Measurements from ENCODE around the gene CSTA. TPM values are rescaled to one million over a fixed set of nuclear protein-coding genes. Genes with fewer than 3 reads are reported as not detected.

CSTA gene
- total and polyA plus RNA-seq, 4 donors = 6.5 to 52.5 (median 31.4) TPM

DNA sequence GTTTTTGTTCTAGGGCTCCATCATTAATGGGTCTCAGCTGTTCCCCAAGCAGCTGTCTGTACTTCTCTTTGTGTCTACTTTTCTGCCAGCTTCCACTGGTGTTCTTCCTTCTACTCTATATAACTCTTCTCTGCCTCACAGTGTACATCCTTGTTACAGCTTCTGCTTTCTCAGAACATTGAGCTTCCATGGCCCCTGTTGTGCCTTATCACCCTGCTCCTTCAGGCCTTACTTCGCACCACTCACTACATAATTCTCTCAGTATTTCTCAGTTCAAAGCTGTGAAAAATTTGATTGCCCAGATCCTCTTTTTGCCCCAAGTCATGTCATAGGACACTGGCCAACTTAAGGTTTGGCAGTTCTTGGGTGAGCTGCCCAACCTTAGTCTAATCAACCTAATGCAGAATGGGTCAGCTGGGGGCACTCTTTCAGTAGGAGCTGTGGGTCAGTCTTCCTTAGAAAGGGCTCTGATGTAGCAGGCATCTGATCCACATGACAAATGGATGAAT lies 28.9 kb downstream of the CSTA start:
- H3K4me3 ChIP-seq = no peak overlapping the region
- 96 to 97% methylated on average over 1 of the region's 1 CpG for WGBS, 2 donors
- TF ChIP-seq, protein P1, sequence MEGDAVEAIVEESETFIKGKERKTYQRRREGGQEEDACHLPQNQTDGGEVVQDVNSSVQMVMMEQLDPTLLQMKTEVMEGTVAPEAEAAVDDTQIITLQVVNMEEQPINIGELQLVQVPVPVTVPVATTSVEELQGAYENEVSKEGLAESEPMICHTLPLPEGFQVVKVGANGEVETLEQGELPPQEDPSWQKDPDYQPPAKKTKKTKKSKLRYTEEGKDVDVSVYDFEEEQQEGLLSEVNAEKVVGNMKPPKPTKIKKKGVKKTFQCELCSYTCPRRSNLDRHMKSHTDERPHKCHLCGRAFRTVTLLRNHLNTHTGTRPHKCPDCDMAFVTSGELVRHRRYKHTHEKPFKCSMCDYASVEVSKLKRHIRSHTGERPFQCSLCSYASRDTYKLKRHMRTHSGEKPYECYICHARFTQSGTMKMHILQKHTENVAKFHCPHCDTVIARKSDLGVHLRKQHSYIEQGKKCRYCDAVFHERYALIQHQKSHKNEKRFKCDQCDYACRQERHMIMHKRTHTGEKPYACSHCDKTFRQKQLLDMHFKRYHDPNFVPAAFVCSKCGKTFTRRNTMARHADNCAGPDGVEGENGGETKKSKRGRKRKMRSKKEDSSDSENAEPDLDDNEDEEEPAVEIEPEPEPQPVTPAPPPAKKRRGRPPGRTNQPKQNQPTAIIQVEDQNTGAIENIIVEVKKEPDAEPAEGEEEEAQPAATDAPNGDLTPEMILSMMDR (IDR thresholded peaks at IDR 0.05; ENCODE audit: control extremely low read depth, extremely low read depth) = no peak

DNA sequence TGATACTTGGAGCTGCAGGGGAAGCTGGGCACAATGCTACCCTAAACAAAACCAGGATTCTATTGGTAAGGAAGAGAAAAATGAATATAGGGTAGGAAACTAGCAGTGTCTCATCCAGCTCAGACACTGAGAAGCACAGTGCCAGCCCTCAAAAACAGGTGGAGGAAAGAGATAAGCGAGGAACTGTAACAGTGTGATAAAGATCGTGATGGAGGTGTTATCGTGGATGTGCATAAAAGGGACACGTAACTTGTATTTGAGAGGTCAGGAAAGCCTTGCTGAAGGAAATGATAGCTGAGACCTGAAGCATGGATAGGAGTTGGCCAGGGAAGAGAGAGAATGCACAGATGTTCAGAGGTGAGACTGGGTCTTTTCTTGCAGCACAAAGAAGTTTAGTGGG lies 30.6 kb downstream of the CSTA start:
- TF ChIP-seq, protein P1 (IDR thresholded peaks at IDR 0.05; ENCODE audit: control extremely low read depth, extremely low read depth) = no peak
- no peak overlapping the region for H3K9ac ChIP-seq (ENCODE audit: insufficient read depth in 1 of 2, low read length in 2 of 2)
- DNase-seq (no peak), ATAC-seq (ENCODE audit: insufficient read depth, low FRiP score) (no peak)
- H3K27me3 ChIP-seq (ENCODE audit: control insufficient read depth in 3 of 3, insufficient read depth in 3 of 3, low read length in 2 of 3) = no peaks in the 10 kb centered on the region
- no peak overlapping the region for H3K27ac ChIP-seq (ENCODE audit: low read depth in 1 of 2, low read length in 1 of 2)
- H3K4me3 ChIP-seq = no peak overlapping the region
- no peaks in the 10 kb centered on the region for H3K9me3 ChIP-seq (ENCODE audit: control insufficient read depth in 4 of 4, insufficient read depth in 3 of 4, low read length in 3 of 4)
- WGBS, 2 donors = 25 to 69% methylated on average over 4 of the region's 4 CpGs
- no peaks in the 10 kb centered on the region for H3K4me1 ChIP-seq (ENCODE audit: control insufficient read depth in 5 of 5, insufficient read depth in 5 of 5, low read length in 5 of 5)
- H3K36me3 ChIP-seq (ENCODE audit: control insufficient read depth in 4 of 4, insufficient read depth in 4 of 4, low read length in 4 of 4) = peaks cover 0 to 7% (median 5%) of the 10 kb centered on the region in 4 donors

More for the DNA sequence above, 28.9 kb downstream of the CSTA start:
- H3K9ac ChIP-seq (ENCODE audit: insufficient read depth in 1 of 2, low read length in 2 of 2) = no peak overlapping the region
- DNase-seq = no peak
- no peaks in the 10 kb centered on the region for H3K9me3 ChIP-seq (ENCODE audit: control insufficient read depth in 4 of 4, insufficient read depth in 3 of 4, low read length in 3 of 4)
- ATAC-seq (ENCODE audit: insufficient read depth, low FRiP score) = no peak
- no peaks in the 10 kb centered on the region for H3K4me1 ChIP-seq (ENCODE audit: control insufficient read depth in 5 of 5, insufficient read depth in 5 of 5, low read length in 5 of 5)
- H3K27me3 ChIP-seq (ENCODE audit: control insufficient read depth in 3 of 3, insufficient read depth in 3 of 3, low read length in 2 of 3) = no peaks in the 10 kb centered on the region
- H3K27ac ChIP-seq (ENCODE audit: low read depth in 1 of 2, low read length in 1 of 2) = no peak overlapping the region
- H3K36me3 ChIP-seq (ENCODE audit: control insufficient read depth in 4 of 4, insufficient read depth in 4 of 4, low read length in 4 of 4) = peaks cover 0 to 7% (median 5%) of the 10 kb centered on the region in 4 donors

DNA sequence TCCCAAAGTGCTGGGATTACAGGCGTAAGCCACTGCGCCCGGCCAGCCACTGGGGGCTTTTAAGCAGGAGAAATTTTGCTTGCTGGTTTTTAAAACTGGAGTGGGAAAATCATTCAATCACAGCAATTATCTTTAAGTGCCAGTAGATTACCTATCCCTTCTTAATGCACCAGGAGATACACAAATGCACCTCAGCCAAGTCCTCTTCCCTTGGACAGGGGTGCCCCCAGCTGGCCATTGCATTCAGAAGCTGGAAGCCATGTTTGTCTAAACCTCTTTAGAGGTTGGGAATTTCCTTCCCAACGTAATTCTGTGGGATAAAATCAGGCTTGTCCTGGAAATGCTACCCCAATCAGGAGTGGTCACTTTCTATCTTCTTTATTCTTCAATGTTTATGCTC lies 31.4 kb downstream of the CSTA start:
- no peak for ATAC-seq (ENCODE audit: insufficient read depth, low FRiP score)
- TF ChIP-seq, protein P1 (IDR thresholded peaks at IDR 0.05; ENCODE audit: control extremely low read depth, extremely low read depth) = peak; percentile 17
- peak in 2 of 3 donors; percentile 23 to 32 for DNase-seq
- Histone ChIP-seq H3K9me3 (ENCODE audit: control insufficient read depth in 4 of 4, insufficient read depth in 3 of 4, low read length in 3 of 4) (no peaks in the 10 kb centered on the region), H3K27ac (ENCODE audit: low read depth in 1 of 2, low read length in 1 of 2) (no peak overlapping the region), H3K27me3 (ENCODE audit: control insufficient read depth in 3 of 3, insufficient read depth in 3 of 3, low read length in 2 of 3) (no peaks in the 10 kb centered on the region), H3K4me1 (ENCODE audit: control insufficient read depth in 5 of 5, insufficient read depth in 5 of 5, low read length in 5 of 5) (no peaks in the 10 kb centered on the region), H3K36me3 (ENCODE audit: control insufficient read depth in 4 of 4, insufficient read depth in 4 of 4, low read length in 4 of 4) (peaks cover 0 to 8% (median 5%) of the 10 kb centered on the region in 4 donors), H3K4me3 (no peak overlapping the region), H3K9ac (ENCODE audit: insufficient read depth in 1 of 2, low read length in 2 of 2) (no peak overlapping the region)
- WGBS, 2 donors = 66 to 77% methylated on average over 4 of the region's 4 CpGs

Data from lung (tissue), 12 donors.